Transverse colon (tissue), 3 donors: ENCODE data around the gene ZNF124.
"Not testable (repeated sequence)": the region's sequence is repeated elsewhere in the genome, so short reads cannot be mapped to it uniquely, and the experiment has no call there.

Experiments
- EP300 ChIP-seq: sonication (generic); formaldehyde crosslinking; IDR thresholded peaks from one replicate; pipeline ENCODE4 v1.6.1; 2017; ENCODE audit warnings: antibody characterized with exemption, low read depth
- TF ChIP-seq, protein P1 (sequence below), 5 experiments: fragments of 200-600 bp in 3 of 5; fragments of 450-650 bp in 2 of 5; sonication (generic) in 3 of 5; IDR thresholded peaks; 1 replicate in 2 of 5; 2 replicates in 3 of 5; pipeline ENCODE4 v1.5.1; 2016 to 2017; ENCODE audit warnings: antibody characterized with exemption in 5 of 5, inconsistent platforms in 3 of 5, mild to moderate bottlenecking in 2 of 5, moderate library complexity in 1 of 5

DNA sequence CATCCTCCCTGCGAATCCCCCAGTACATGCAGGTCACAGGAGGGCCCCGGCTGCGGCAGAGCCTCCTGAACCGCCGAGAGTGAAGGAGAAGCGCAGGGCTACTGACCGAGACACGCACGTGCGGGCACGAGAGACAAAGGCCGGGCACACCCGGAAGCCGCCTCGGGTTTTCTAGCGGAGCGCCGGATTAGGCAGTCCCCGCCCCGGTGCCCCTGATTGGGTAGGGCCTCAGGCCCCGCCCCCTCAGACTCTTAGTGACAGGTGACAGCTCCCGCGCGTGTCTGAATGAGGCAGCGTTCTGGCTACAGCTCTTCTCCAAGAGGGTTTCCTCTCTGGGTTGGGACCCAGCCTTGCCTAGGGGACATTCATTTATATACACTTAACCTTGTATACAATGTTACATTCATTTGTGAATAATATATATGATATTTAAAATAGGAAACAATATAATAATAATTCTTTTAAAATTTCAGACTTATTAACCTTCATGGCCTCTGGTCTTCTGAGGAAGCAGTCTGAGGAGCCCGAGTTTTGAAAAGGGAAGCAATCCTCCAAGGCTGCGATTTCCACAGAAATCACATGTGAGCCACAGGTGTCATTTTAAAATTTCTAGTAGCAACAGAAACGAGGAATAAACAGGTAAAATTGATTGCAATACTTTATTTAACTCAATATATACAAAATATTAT is at the start of gene ZNF124:
- TF ChIP-seq, protein P1, sequence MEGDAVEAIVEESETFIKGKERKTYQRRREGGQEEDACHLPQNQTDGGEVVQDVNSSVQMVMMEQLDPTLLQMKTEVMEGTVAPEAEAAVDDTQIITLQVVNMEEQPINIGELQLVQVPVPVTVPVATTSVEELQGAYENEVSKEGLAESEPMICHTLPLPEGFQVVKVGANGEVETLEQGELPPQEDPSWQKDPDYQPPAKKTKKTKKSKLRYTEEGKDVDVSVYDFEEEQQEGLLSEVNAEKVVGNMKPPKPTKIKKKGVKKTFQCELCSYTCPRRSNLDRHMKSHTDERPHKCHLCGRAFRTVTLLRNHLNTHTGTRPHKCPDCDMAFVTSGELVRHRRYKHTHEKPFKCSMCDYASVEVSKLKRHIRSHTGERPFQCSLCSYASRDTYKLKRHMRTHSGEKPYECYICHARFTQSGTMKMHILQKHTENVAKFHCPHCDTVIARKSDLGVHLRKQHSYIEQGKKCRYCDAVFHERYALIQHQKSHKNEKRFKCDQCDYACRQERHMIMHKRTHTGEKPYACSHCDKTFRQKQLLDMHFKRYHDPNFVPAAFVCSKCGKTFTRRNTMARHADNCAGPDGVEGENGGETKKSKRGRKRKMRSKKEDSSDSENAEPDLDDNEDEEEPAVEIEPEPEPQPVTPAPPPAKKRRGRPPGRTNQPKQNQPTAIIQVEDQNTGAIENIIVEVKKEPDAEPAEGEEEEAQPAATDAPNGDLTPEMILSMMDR (IDR thresholded peaks at IDR 0.05) = not testable (repeated sequence)
- not testable (repeated sequence) for TF ChIP-seq EP300
